HepG2 (cell line): ENCODE results near the gene ITIH3. TPM values are rescaled to one million over a fixed set of nuclear protein-coding genes. Genes with fewer than 3 reads are reported as not detected.
A peak's percentile ranks its signal among the peaks of the same experiment; 100 is the strongest.

Source experiments
- BCL6 ChIP-seq: IDR thresholded peaks from 2 replicates; pipeline ENCODE4 v1.6.1; 2016; ENCODE audit warnings: missing genetic modification reagents, missing compliant biosample characterization
- CEBPG ChIP-seq: IDR thresholded peaks from 2 replicates; pipeline ENCODE4 v1.6.1; 2016
- CREB1 ChIP-seq, 2 experiments: fragments of 450-650 bp in 1 of 2; IDR thresholded peaks; 2 replicates each; pipeline ENCODE4 v1.6.1; 2016 to 2017; ENCODE audit warnings: control low read depth in 1 of 2, mild to moderate bottlenecking in 1 of 2, missing compliant biosample characterization in 1 of 2, missing genetic modification characterization in 1 of 2
- EP300 ChIP-seq, 3 experiments: sonication (generic) in 1 of 3; formaldehyde crosslinking in 1 of 3; IDR thresholded peaks; 2 replicates each; pipeline versions ENCODE4 v1.5.1 to v1.6.1; 2011 to 2020; ENCODE audit warnings: low read depth in 2 of 3, low read length in 2 of 3, borderline replicate concordance in 1 of 3, improper control_type of control experiment in 1 of 3, mild to moderate bottlenecking in 1 of 3, missing genetic modification reagents in 1 of 3, moderate library complexity in 1 of 3
- FOXP1 ChIP-seq, 2 experiments: fragments of 450-650 bp in 1 of 2; IDR thresholded peaks; 2 replicates each; pipeline ENCODE4 v1.6.1; 2017 to 2018; ENCODE audit warnings: antibody characterized with exemption in 1 of 2
- HOXA3 ChIP-seq: sonication (generic); formaldehyde crosslinking; IDR thresholded peaks from 2 replicates; pipeline ENCODE4 v1.5.0; 2020; ENCODE audit warnings: missing genetic modification reagents
- ISX ChIP-seq: sonication (generic); formaldehyde crosslinking; conservative IDR thresholded peaks from 2 replicates; pipeline ENCODE4 v1.5.0; 2020; ENCODE audit warnings: missing genetic modification reagents
- KMT2B ChIP-seq: IDR thresholded peaks from 2 replicates; pipeline ENCODE4 v1.6.1; 2016; ENCODE audit warnings: missing genetic modification reagents, missing compliant biosample characterization
- MYC ChIP-seq: sonication (generic); formaldehyde crosslinking; IDR thresholded peaks from 2 replicates; pipeline ENCODE4 v1.9.0; 2021; ENCODE audit warnings: missing genetic modification reagents, borderline replicate concordance
- NAIF1 ChIP-seq: sonication (generic); formaldehyde crosslinking; IDR thresholded peaks from 2 replicates; pipeline ENCODE4 v1.5.0; 2020; ENCODE audit warnings: mild to moderate bottlenecking, missing genetic modification reagents, borderline replicate concordance
- REL ChIP-seq: sonication (generic); formaldehyde crosslinking; conservative IDR thresholded peaks from 2 replicates; pipeline ENCODE4 v1.8.0; 2022; ENCODE audit warnings: mild to moderate bottlenecking, missing genetic modification reagents, moderate library complexity
- RFXAP ChIP-seq: sonication (generic); formaldehyde crosslinking; IDR thresholded peaks from 2 replicates; pipeline ENCODE4 v1.4.0; 2020; ENCODE audit warnings: missing genetic modification reagents, borderline replicate concordance
- SIN3B ChIP-seq: fragments of 150-350 bp; IDR thresholded peaks from 2 replicates; pipeline ENCODE4 v1.6.1; 2014; ENCODE audit warnings: low read length
- SOX6 ChIP-seq, 2 experiments: fragments of 450-650 bp in 1 of 2; sonication (generic) in 1 of 2; formaldehyde crosslinking in 1 of 2; IDR thresholded peaks; 2 replicates each; pipeline versions ENCODE4 v1.4.0 to v1.6.1; 2017 to 2020; ENCODE audit warnings: antibody characterized with exemption in 1 of 2, mild to moderate bottlenecking in 1 of 2, missing genetic modification reagents in 1 of 2
- SRY ChIP-seq: sonication (generic); formaldehyde crosslinking; IDR thresholded peaks from 2 replicates; pipeline ENCODE4 v1.8.0; 2022; ENCODE audit warnings: mild to moderate bottlenecking, missing genetic modification reagents
- TAF15 ChIP-seq: fragments of 200-400 bp; formaldehyde crosslinking; IDR thresholded peaks from one replicate; pipeline ENCODE4 v1.6.1; 2018; ENCODE audit warnings: mild to moderate bottlenecking, low read depth, low read length; ENCODE audit not compliant: poor library complexity, severe bottlenecking
- TCF7 ChIP-seq: sonication (generic); IDR thresholded peaks from 2 replicates; pipeline ENCODE4 v1.6.1; 2016; ENCODE audit warnings: antibody characterized with exemption, low read depth
- TGIF2 ChIP-seq: IDR thresholded peaks from 2 replicates; pipeline ENCODE4 v1.6.1; 2016; ENCODE audit warnings: control low read depth, missing compliant biosample characterization
- TSC22D2 ChIP-seq: sonication (generic); formaldehyde crosslinking; IDR thresholded peaks from 2 replicates; pipeline ENCODE4 v1.5.1; 2020; ENCODE audit warnings: missing genetic modification reagents, mild to moderate bottlenecking, borderline replicate concordance
- ZIK1 ChIP-seq: sonication (generic); formaldehyde crosslinking; IDR thresholded peaks from 2 replicates; pipeline ENCODE4 v1.5.0; 2020; ENCODE audit warnings: mild to moderate bottlenecking, low read depth, missing genetic modification reagents, borderline replicate concordance
- ZNF547 ChIP-seq: sonication (generic); formaldehyde crosslinking; IDR thresholded peaks from 2 replicates; pipeline ENCODE4 v1.5.1; 2020; ENCODE audit warnings: mild to moderate bottlenecking, missing genetic modification reagents
- ZNF607 ChIP-seq: sonication (generic); formaldehyde crosslinking; IDR thresholded peaks from 2 replicates; pipeline ENCODE4 v1.5.1; 2020; ENCODE audit warnings: missing genetic modification reagents, mild to moderate bottlenecking, borderline replicate concordance
- ZNF639 ChIP-seq: conservative IDR thresholded peaks from 2 replicates; pipeline ENCODE4 v1.6.1; 2018; ENCODE audit warnings: missing genetic modification reagents
- ZNF709 ChIP-seq: sonication (generic); formaldehyde crosslinking; IDR thresholded peaks from 2 replicates; pipeline ENCODE4 v1.5.0; 2020; ENCODE audit warnings: mild to moderate bottlenecking, missing genetic modification reagents
- ZNF768 ChIP-seq: sonication (generic); formaldehyde crosslinking; IDR thresholded peaks from 2 replicates; pipeline ENCODE4 v1.4.0; 2020; ENCODE audit warnings: missing genetic modification reagents
- ZNF792 ChIP-seq: IDR thresholded peaks from 2 replicates; pipeline ENCODE4 v1.6.1; 2016
- ZSCAN30 ChIP-seq: sonication (generic); formaldehyde crosslinking; IDR thresholded peaks from 2 replicates; pipeline ENCODE4 v1.5.0; 2020; ENCODE audit warnings: mild to moderate bottlenecking, missing genetic modification reagents
- polyA plus RNA-seq, 8 experiments: library from polyadenylated mRNA; depleted of rRNA in 3 of 8; stranded (reverse) in 7 of 8; unstranded in 1 of 8; fragments of >200 nt; fragmentation: Illumina TruSeq in 4 of 8; extraction: Trizol in 4 of 8; gene quantifications; 2 replicates each; pipeline versions ENCODE4 v1.2.1 to v1.2.3, GENCODE V29; 2011 to 2016; ENCODE audit warnings: low read depth in 4 of 8, missing spikeins in 1 of 8, mixed read lengths in 1 of 8; ENCODE audit not compliant: insufficient read depth in 1 of 8
- total RNA-seq, 5 experiments: library from RNA; depleted of rRNA; stranded (reverse); fragments of >200 nt; fragmentation: Illumina TruSeq; extraction: Trizol; gene quantifications; 2 replicates each; pipeline ENCODE4 v1.2.3, GENCODE V29; 2016; ENCODE audit warnings: low read depth in 1 of 5
- TF ChIP-seq, protein P1 (sequence below): sonication (generic); formaldehyde crosslinking; IDR thresholded peaks from 2 replicates; pipeline ENCODE4 v1.4.0; 2020; ENCODE audit warnings: mild to moderate bottlenecking, low read depth, missing genetic modification reagents
- TF ChIP-seq, protein P2 (sequence below): sonication (generic); formaldehyde crosslinking; IDR thresholded peaks from 2 replicates; pipeline ENCODE4 v1.4.0; 2020; ENCODE audit warnings: mild to moderate bottlenecking, missing genetic modification reagents

Gene ITIH3
- total and polyA plus RNA-seq, 2 of the 13 experiments (the other 11 are each of a cell fraction or from before 2014, with no cell fraction given) = 105 to 632 TPM

GRCh38 chr3:52752045-52752660 lies 42.4 kb upstream of the ITIH3 start (continued):
- TF ChIP-seq CREB1 (IDR thresholded peaks at IDR 0.05) (no peak), CREB1 (CRISPR knock-in tag; IDR thresholded peaks at IDR 0.05) (no peak), RFXAP (CRISPR knock-in tag) (no peak), FOXP1 (IDR thresholded peaks at IDR 0.05) (no peak), FOXP1 (CRISPR knock-in tag; IDR thresholded peaks at IDR 0.05) (0 out of 2 replicates have a peak, but pooled peaks have one; percentile 5), MYC (CRISPR knock-in tag) (no peak), SIN3B (no peak), ZNF639 (no peak), ZNF768 (CRISPR knock-in tag) (no peak), ZIK1 (no peak), ZNF792 (CRISPR knock-in tag) (no peak), ZNF709 (CRISPR knock-in tag) (no peak), CEBPG (CRISPR knock-in tag) (peak; percentile 69), REL (CRISPR knock-in tag) (no peak), TAF15 (no peak), ZSCAN30 (CRISPR knock-in tag) (no peak), BCL6 (CRISPR knock-in tag) (peak; percentile 19; the same call in 1 of the 2 replicates), KMT2B (CRISPR knock-in tag) (no peak), TSC22D2 (CRISPR knock-in tag) (no peak), ZNF607 (CRISPR knock-in tag) (no peak), ISX (CRISPR knock-in tag) (no peak), HOXA3 (CRISPR knock-in tag) (no peak), TCF7 (0 out of 2 replicates have a peak, but pooled peaks have one; percentile 36), ZNF547 (CRISPR knock-in tag) (no peak), TGIF2 (CRISPR knock-in tag) (no peak), NAIF1 (CRISPR knock-in tag) (no peak), SRY (CRISPR knock-in tag) (no peak), SOX6 (IDR thresholded peaks at IDR 0.05) (no peak), SOX6 (CRISPR knock-in tag; IDR thresholded peaks at IDR 0.05) (peak; percentile 13; the same call in 1 of the 2 replicates), EP300 (IDR thresholded peaks at IDR 0.05; ENCODE audit: low read depth in 2 of 2, low read length in 2 of 2) (peak in 1 of 2 experiments; percentile 27; a peak in 1 of 4 replicates), EP300 (CRISPR knock-in tag; IDR thresholded peaks at IDR 0.05; ENCODE audit: borderline replicate concordance) (peak; percentile 13; the same call in 1 of the 2 replicates)
- TF ChIP-seq, protein P1, sequence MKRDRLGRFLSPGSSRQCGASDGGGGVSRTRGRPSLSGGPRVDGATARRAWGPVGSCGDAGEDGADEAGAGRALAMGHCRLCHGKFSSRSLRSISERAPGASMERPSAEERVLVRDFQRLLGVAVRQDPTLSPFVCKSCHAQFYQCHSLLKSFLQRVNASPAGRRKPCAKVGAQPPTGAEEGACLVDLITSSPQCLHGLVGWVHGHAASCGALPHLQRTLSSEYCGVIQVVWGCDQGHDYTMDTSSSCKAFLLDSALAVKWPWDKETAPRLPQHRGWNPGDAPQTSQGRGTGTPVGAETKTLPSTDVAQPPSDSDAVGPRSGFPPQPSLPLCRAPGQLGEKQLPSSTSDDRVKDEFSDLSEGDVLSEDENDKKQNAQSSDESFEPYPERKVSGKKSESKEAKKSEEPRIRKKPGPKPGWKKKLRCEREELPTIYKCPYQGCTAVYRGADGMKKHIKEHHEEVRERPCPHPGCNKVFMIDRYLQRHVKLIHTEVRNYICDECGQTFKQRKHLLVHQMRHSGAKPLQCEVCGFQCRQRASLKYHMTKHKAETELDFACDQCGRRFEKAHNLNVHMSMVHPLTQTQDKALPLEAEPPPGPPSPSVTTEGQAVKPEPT (CRISPR knock-in tag) = no peak
- TF ChIP-seq, protein P2, sequence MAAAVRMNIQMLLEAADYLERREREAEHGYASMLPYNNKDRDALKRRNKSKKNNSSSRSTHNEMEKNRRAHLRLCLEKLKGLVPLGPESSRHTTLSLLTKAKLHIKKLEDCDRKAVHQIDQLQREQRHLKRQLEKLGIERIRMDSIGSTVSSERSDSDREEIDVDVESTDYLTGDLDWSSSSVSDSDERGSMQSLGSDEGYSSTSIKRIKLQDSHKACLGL (CRISPR knock-in tag) = no peak
